K562 (cell line): ENCODE measurements around the gene NBEAL2. TPM values are rescaled to one million over a fixed set of nuclear protein-coding genes. Genes with fewer than 3 reads are reported as not detected.
A peak's percentile ranks its signal among the peaks of the same experiment; 100 is the strongest.

Source experiments
- CBFA2T2 ChIP-seq: fragments of 450-650 bp; conservative IDR thresholded peaks from 2 replicates; pipeline ENCODE4 v1.6.1; 2017; ENCODE audit warnings: mild to moderate bottlenecking
- CREBBP ChIP-seq: IDR thresholded peaks from one replicate; pipeline ENCODE4 v1.6.1; 2012; ENCODE audit warnings: low read depth, mild to moderate bottlenecking, control low read depth, inconsistent platforms, low read length
- CXXC5 ChIP-seq: fragments of 250-450 bp; sonication (Bioruptor Pico); IDR thresholded peaks from 2 replicates; pipeline ENCODE4 v1.8.0; 2022; ENCODE audit warnings: inconsistent platforms, mild to moderate bottlenecking, moderate library complexity
- ESRRB ChIP-seq: fragments of 250-450 bp; sonication (Bioruptor Pico); IDR thresholded peaks from 2 replicates; pipeline ENCODE4 v1.5.0; 2020; ENCODE audit warnings: mild to moderate bottlenecking, moderate library complexity, borderline replicate concordance
- FOXJ2 ChIP-seq: fragments of 200-800 bp; sonication (Bioruptor generic); IDR thresholded peaks from 2 replicates; pipeline ENCODE4 v1.6.1; 2016; ENCODE audit warnings: missing genetic modification characterization, missing compliant biosample characterization
- FOXP1 ChIP-seq: sonication (generic); formaldehyde crosslinking; IDR thresholded peaks from 2 replicates; pipeline ENCODE4 v1.8.0; 2022; ENCODE audit warnings: mild to moderate bottlenecking, missing genetic modification reagents
- GABPA ChIP-seq: fragments of 200-800 bp; sonication (Bioruptor generic); conservative IDR thresholded peaks from 2 replicates; pipeline ENCODE4 v1.6.1; 2016; ENCODE audit warnings: low read depth, missing genetic modification characterization, missing compliant biosample characterization
- HOXB6 ChIP-seq: fragments of 250-450 bp; sonication (Bioruptor Pico); IDR thresholded peaks from 2 replicates; pipeline ENCODE4 v1.5.1; 2022; ENCODE audit warnings: mild to moderate bottlenecking, borderline replicate concordance
- JUNB ChIP-seq: fragments of 450-650 bp; formaldehyde crosslinking; conservative IDR thresholded peaks from 2 replicates; pipeline ENCODE4 v1.4.0; 2020; ENCODE audit warnings: mild to moderate bottlenecking
- MCM5 ChIP-seq: fragments of 450-650 bp; IDR thresholded peaks from 2 replicates; pipeline ENCODE4 v1.6.1; 2016; ENCODE audit warnings: low read depth
- RBFOX2 ChIP-seq: fragments of 200-400 bp; formaldehyde crosslinking; IDR thresholded peaks from 2 replicates; pipeline ENCODE4 v1.6.1; 2017; ENCODE audit warnings: low read depth, mild to moderate bottlenecking, low read length, moderate library complexity
- RBM34 ChIP-seq: fragments of 200-400 bp; formaldehyde crosslinking; IDR thresholded peaks from 2 replicates; pipeline ENCODE4 v1.6.1; 2018; ENCODE audit warnings: low read length, borderline replicate concordance; ENCODE audit not compliant: insufficient read depth
- SRSF9 ChIP-seq: fragments of 200-400 bp; formaldehyde crosslinking; IDR thresholded peaks from 2 replicates; pipeline ENCODE4 v1.6.1; 2017; ENCODE audit warnings: low read depth, low read length, borderline replicate concordance
- ZNF124 ChIP-seq: sonication (generic); formaldehyde crosslinking; IDR thresholded peaks from 2 replicates; pipeline ENCODE4 v1.8.1; 2022; ENCODE audit warnings: missing genetic modification reagents
- ZNF224 ChIP-seq: sonication (generic); formaldehyde crosslinking; IDR thresholded peaks from 2 replicates; pipeline ENCODE4 v1.8.0; 2022; ENCODE audit warnings: mild to moderate bottlenecking, missing genetic modification reagents
- ZNF24 ChIP-seq: fragments of 450-650 bp; IDR thresholded peaks from 2 replicates; pipeline ENCODE4 v1.6.1; 2016
- ZNF3 ChIP-seq: fragments of 250-450 bp; sonication (Bioruptor Pico); IDR thresholded peaks from 2 replicates; pipeline ENCODE4 v1.5.0; 2021; ENCODE audit warnings: mild to moderate bottlenecking, moderate library complexity
- ZNF764 ChIP-seq: fragments of 250-450 bp; sonication (Bioruptor Pico); IDR thresholded peaks from 2 replicates; pipeline ENCODE4 v1.4.0; 2020; ENCODE audit warnings: low read depth, mild to moderate bottlenecking, moderate library complexity
- ZNF780A ChIP-seq: fragments of 250-450 bp; sonication (Bioruptor Pico); IDR thresholded peaks from 2 replicates; pipeline ENCODE4 v1.5.0; 2021; ENCODE audit warnings: mild to moderate bottlenecking
- polyA plus RNA-seq, 8 experiments: library from polyadenylated mRNA; depleted of rRNA in 4 of 8; stranded (reverse) in 5 of 8; unstranded in 3 of 8; fragments of >200 nt; fragmentation: Nextera tagmentation in 2 of 8; fragmentation: Illumina TruSeq in 1 of 8; extraction: Ambion mirVana in 2 of 8; extraction: Trizol in 1 of 8; gene quantifications; 2 replicates each; pipeline versions ENCODE4 v1.2.1 to v1.2.3, GENCODE V29; 2011 to 2014; ENCODE audit warnings: inconsistent platforms in 1 of 8, missing spikeins in 1 of 8
- total RNA-seq, 7 experiments: library from RNA; depleted of rRNA in 6 of 7; stranded (reverse); fragments of >200 nt in 6 of 7; fragmentation: Illumina TruSeq in 2 of 7; extraction: Trizol in 2 of 7; gene quantifications; 2 replicates each; pipeline versions ENCODE4 v1.2.1 to v1.2.3, GENCODE V29; 2011 to 2021; ENCODE audit warnings: low replicate concordance in 1 of 7
- TF ChIP-seq, protein P1 (sequence below): fragments of 450-650 bp; IDR thresholded peaks from 2 replicates; pipeline ENCODE4 v1.6.1; 2017; ENCODE audit warnings: antibody characterized with exemption, mild to moderate bottlenecking
- TF ChIP-seq, protein P2 (sequence below): fragments of 250-450 bp; sonication (Bioruptor Pico); IDR thresholded peaks from 2 replicates; pipeline ENCODE4 v1.8.0; 2021; ENCODE audit warnings: borderline replicate concordance, mild to moderate bottlenecking, moderate library complexity; ENCODE audit not compliant: poor library complexity, severe bottlenecking
- TF ChIP-seq, protein P3 (sequence below): fragments of 200-800 bp; sonication (Bioruptor generic); IDR thresholded peaks from 2 replicates; pipeline ENCODE4 v1.6.1; 2017; ENCODE audit warnings: missing genetic modification characterization, missing compliant biosample characterization
- TF ChIP-seq, protein P4 (sequence below): sonication (generic); formaldehyde crosslinking; IDR thresholded peaks from 2 replicates; pipeline ENCODE4 v1.9.0; 2022; ENCODE audit warnings: mild to moderate bottlenecking, missing genetic modification reagents

The NBEAL2 gene
- total and polyA plus RNA-seq, 9 of the 15 experiments (the other 6 are each of a cell fraction or from before 2014, with no cell fraction given), result 0.06 to 114 (median 29.6) TPM

DNA sequence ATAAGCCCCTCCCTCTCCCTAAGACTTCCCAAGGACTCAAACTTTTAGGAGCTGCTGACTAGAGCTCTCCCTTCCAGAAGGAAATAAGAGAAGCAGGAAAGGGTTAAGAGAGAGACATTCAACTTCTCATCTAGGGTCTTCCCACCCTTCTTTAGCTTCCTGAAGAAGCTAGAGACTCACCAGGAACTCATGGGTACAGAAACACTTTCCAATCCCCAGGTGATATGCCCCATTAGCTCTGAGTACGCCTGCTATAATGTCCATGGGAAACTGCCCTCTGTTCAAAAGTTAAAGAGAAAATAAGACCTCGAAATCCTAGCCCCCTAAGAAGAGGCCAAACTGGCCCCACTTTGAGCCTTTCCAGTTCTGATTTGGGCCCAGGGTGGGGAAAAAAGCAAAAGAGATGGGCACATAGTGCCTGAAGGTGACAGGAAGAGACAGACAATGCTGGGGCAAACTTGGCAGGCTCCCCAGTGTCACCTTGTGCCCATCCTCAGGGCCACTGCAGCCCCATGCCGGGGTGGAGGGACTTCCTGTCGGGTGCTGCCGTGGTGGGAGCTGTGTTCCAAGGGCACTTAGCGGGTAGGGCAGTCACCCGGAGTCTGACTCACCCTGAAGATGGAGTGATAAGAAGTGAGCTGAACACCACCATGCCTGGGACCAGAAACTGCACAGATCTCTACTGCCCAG, 32.5 kb upstream of the NBEAL2 start (continued):
- TF ChIP-seq, protein P1, sequence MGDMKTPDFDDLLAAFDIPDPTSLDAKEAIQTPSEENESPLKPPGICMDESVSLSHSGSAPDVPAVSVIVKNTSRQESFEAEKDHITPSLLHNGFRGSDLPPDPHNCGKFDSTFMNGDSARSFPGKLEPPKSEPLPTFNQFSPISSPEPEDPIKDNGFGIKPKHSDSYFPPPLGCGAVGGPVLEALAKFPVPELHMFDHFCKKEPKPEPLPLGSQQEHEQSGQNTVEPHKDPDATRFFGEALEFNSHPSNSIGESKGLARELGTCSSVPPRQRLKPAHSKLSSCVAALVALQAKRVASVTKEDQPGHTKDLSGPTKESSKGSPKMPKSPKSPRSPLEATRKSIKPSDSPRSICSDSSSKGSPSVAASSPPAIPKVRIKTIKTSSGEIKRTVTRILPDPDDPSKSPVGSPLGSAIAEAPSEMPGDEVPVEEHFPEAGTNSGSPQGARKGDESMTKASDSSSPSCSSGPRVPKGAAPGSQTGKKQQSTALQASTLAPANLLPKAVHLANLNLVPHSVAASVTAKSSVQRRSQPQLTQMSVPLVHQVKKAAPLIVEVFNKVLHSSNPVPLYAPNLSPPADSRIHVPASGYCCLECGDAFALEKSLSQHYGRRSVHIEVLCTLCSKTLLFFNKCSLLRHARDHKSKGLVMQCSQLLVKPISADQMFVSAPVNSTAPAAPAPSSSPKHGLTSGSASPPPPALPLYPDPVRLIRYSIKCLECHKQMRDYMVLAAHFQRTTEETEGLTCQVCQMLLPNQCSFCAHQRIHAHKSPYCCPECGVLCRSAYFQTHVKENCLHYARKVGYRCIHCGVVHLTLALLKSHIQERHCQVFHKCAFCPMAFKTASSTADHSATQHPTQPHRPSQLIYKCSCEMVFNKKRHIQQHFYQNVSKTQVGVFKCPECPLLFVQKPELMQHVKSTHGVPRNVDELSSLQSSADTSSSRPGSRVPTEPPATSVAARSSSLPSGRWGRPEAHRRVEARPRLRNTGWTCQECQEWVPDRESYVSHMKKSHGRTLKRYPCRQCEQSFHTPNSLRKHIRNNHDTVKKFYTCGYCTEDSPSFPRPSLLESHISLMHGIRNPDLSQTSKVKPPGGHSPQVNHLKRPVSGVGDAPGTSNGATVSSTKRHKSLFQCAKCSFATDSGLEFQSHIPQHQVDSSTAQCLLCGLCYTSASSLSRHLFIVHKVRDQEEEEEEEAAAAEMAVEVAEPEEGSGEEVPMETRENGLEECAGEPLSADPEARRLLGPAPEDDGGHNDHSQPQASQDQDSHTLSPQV, result peak; percentile 85
- TF ChIP-seq SRSF9, result no peak
- no peak for TF ChIP-seq ZNF764 (CRISPR knock-in tag)
- TF ChIP-seq ESRRB (CRISPR knock-in tag), result no peak
- TF ChIP-seq CREBBP, result no peak
- peak; percentile 58; the same call in 1 of the 2 replicates for TF ChIP-seq FOXP1
- TF ChIP-seq ZNF224, result no peak
- TF ChIP-seq FOXJ2 (tag), result no peak
- TF ChIP-seq HOXB6 (CRISPR knock-in tag), result no peak
- TF ChIP-seq, protein P2, sequence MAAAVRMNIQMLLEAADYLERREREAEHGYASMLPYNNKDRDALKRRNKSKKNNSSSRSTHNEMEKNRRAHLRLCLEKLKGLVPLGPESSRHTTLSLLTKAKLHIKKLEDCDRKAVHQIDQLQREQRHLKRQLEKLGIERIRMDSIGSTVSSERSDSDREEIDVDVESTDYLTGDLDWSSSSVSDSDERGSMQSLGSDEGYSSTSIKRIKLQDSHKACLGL (CRISPR knock-in tag), result no peak
- no peak; the same call in 1 of the 2 replicates for TF ChIP-seq RBFOX2
- TF ChIP-seq CXXC5 (CRISPR knock-in tag), result peak; percentile 55
- TF ChIP-seq GABPA (tag), result 0 out of 2 replicates have a peak, but pooled peaks have one; percentile 53
- TF ChIP-seq JUNB, result no peak; the same call in 1 of the 2 replicates
- no peak for TF ChIP-seq ZNF24
- no peak for TF ChIP-seq ZNF780A
- no peak for TF ChIP-seq ZNF3 (CRISPR knock-in tag)
- TF ChIP-seq, protein P3, sequence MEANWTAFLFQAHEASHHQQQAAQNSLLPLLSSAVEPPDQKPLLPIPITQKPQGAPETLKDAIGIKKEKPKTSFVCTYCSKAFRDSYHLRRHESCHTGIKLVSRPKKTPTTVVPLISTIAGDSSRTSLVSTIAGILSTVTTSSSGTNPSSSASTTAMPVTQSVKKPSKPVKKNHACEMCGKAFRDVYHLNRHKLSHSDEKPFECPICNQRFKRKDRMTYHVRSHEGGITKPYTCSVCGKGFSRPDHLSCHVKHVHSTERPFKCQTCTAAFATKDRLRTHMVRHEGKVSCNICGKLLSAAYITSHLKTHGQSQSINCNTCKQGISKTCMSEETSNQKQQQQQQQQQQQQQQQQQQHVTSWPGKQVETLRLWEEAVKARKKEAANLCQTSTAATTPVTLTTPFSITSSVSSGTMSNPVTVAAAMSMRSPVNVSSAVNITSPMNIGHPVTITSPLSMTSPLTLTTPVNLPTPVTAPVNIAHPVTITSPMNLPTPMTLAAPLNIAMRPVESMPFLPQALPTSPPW (CRISPR knock-in tag), result no peak; the same call in 1 of the 2 replicates
- no peak for TF ChIP-seq CBFA2T2
- TF ChIP-seq RBM34, result no peak
- TF ChIP-seq, protein P4, sequence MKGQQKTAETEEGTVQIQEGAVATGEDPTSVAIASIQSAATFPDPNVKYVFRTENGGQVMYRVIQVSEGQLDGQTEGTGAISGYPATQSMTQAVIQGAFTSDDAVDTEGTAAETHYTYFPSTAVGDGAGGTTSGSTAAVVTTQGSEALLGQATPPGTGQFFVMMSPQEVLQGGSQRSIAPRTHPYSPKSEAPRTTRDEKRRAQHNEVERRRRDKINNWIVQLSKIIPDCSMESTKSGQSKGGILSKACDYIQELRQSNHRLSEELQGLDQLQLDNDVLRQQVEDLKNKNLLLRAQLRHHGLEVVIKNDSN (CRISPR knock-in tag), result peak; percentile 32; the same call in 1 of the 2 replicates
- no peak for TF ChIP-seq MCM5
- TF ChIP-seq ZNF124 (CRISPR knock-in tag), result no peak
